HL-60/S4 treated with phorbol 12-myristate 13-acetate at 8.2 ng/mL for 4 days and 3 days (cell line): ENCODE measurements around the gene BDKRB1.

Experiments used
- in situ Hi-C: fragments of 300-500 bp; cut with MboI; formaldehyde crosslinking; loops from 2 replicates; pipeline ENCODE4 v1.15.0; 2022; ENCODE audit warnings: low sequenced_read_pairs

BDKRB1 gene

DNA sequence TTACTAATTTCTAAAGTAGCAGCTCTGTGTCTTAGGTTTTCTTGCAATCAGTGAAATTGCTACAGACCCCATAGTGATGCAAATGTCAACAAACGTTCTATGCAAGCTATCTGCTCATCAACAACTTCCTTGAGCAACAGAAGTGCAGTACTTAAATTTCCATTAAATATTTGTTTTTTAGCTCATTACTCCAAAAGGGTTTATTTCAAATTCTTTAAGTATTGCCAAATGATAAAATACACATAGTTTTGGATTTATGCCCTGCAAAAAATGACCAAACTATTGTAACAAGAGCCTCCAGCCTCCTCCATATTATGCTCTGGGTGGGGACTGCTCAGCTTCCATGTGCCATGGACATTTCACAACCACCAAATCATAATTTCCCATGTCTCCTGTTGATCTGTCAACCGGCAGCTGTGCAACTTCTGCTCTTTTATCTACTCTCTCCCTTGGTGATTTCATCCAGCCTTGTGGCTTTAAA is 4.4 kb downstream of the BDKRB1 start:
- in situ Hi-C loops: no loop called here

DNA sequence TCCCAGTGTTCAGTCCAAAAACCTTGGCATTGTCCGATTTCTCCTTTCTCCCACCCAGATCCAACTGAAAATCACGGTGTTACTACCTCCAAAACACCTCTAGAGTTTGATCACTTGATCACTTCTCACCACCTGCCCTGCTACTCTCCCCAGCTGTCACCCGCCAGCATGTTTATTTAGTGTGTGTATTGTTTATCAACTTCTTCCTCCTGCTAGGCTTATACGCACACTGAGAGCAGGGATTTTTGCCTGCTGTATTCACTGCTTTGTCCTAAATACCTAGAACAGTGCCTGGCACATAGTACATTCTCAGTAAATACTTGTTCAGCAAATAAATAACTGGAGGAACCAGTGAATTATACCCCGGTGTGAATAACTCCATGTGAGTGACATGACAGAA is 5.0 kb downstream of the BDKRB1 start:
- in situ Hi-C loops: no loop called here

DNA sequence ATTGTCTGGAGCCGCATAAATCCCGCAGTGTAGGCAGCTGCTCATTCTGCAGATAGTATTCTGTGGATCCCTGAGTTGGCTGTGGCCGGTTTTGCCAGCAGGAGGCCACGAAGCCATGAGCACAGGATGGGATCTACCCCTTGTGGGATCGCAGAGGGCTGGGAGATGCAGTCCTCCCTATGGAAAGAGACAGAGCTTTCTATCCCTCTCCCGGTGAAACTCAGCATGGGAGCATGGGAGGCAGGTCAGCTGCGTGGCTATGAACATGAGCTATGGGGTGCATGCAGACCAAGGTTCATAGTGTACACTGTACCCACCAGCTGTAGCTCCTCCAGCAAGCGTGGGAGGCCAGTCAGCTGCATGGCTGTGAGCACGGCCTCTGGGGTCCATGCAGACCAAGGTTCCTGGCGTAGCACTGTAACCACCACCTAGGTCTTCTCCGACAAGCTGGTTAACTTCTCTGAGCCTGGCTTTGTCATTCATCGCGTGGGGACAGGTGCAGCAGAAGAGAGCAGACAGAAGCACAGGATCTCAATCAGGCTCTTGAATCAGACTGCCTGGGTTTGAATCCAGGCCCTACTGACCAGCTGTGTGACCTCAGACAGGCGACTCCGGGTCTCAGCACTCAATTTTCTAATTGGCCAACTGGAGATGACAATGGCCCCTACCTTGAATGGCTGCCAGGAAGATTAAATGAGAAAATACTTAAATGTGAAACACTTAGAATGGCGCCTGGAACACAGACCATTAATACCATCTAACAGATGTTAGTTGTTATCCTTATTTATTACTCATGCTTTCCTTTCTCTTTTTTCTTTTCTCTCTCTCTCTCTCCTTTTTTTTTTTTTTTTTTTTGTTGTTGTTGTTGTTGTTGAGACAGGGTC is 6.0 kb downstream of the BDKRB1 start:
- in situ Hi-C loops: no loop called here

DNA sequence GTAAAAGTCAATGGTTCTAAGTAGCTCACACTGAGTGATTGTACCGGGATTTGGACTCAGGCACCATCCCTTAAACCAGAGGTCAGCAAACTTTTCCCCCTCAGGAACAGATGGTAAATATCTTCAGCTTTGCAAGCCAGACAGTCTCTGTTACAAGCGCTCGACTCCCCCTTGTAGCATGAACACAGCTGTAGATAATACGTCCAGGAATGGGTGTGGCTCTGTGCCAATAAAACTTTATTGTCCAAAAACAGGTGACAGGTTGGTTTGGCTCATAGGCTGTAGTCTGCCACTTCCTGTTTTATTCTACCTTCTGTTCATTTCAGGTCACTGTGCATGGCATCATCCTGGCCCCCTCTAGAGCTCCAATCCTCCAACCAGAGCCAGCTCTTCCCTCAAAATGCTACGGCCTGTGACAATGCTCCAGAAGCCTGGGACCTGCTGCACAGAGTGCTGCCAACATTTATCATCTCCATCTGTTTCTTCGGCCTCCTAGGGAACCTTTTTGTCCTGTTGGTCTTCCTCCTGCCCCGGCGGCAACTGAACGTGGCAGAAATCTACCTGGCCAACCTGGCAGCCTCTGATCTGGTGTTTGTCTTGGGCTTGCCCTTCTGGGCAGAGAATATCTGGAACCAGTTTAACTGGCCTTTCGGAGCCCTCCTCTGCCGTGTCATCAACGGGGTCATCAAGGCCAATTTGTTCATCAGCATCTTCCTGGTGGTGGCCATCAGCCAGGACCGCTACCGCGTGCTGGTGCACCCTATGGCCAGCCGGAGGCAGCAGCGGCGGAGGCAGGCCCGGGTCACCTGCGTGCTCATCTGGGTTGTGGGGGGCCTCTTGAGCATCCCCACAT is 7.6 kb downstream of the BDKRB1 start:
- in situ Hi-C loops: no loop called here

DNA sequence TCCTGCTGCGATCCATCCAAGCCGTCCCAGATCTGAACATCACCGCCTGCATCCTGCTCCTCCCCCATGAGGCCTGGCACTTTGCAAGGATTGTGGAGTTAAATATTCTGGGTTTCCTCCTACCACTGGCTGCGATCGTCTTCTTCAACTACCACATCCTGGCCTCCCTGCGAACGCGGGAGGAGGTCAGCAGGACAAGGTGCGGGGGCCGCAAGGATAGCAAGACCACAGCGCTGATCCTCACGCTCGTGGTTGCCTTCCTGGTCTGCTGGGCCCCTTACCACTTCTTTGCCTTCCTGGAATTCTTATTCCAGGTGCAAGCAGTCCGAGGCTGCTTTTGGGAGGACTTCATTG is 8.2 kb downstream of the BDKRB1 start:
- in situ Hi-C loops: no loop called here

DNA sequence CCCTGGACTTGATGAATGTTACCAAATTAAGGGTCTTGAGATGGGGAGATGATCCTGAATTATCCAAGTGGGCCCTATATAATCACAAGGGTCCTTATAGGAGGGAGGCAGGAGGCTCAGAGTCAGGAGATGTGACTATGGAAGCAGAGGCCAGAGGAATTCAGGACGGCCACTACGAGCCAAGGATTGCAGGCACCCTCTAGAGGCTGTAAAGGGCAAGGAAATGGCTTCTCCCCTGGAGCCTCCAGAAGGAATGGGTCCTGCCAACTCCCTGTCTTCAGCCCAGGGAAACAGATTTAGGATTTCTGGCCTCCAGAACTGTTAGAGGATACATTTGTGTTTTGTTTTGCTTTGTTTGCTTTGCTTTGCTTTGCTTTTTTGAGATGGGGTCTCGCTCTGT is 8.8 kb downstream of the BDKRB1 start:
- in situ Hi-C loops: no loop called here

DNA sequence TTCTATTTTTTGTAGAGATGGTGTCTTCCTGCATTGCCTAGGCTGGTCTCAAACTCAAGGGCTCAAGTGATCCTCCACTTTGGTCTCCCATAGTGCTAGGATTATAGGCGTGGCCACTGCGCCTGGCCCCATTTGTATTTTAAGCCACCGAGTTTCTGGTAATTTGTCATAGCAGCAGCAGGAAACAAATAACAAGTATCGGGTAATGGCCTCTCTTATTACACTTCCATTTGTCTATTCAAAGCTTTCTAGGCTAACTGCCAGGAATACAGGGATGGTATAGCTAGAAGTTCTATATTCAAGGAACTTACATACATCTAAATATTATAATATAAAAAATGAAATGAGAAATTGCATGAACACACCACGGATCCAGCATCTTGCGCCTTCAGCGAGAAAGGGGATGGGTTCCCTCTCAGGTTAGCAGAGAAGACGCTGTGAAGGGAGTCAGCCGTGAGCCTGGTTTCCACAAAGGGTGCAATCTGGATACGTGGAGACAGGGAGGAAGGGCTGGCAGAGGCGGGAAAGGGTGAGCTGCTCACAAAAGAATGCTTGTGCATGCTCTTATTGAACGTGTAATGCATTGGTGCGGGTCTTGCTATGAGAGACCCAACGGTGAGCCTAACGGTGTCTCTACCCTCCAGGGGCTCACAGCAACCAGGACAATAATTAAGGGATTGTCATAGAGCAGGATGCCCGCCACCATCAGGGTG is 9.5 kb downstream of the BDKRB1 start:
- in situ Hi-C loops: no loop called here

DNA sequence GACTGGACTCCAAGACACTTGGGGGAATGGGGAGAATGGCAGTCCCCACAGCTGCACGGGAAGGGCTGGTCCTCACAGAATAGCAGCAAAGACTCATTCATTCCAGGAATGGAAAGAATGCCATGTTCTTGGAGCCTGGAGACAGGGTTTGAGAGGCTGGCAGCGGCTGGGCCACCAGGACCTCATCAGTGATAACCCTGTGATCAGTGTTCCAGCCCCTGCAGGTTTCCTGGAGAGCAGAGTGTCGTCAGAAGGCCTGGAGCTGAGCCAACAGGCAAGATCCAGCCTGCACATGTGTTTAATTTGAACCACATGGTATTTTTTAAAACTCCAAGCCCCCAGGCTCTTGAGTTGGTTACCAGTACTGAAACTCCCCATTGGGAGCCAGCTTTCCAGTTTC is 11.3 kb downstream of the BDKRB1 start:
- in situ Hi-C loops: no loop called here

DNA sequence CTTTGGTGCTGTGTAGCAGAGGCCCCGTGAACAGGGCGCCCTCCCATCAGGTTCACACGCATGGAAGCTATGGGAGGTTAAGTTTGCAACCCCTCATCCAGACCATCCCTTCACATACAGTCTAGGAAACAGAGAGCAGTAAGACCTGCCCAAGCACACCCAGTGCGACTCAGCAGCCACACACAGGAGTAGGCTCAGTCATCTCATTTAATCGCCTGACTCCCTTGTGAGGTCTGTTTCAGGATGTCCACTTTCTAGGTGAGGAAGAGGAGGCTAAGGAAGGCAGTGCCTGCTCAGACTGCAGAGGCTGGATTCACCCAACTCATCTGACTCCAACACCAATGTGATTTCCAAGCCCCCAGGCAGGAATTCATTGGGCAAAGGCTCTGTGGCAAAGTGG is 11.9 kb downstream of the BDKRB1 start:
- in situ Hi-C loops: no loop called here

DNA sequence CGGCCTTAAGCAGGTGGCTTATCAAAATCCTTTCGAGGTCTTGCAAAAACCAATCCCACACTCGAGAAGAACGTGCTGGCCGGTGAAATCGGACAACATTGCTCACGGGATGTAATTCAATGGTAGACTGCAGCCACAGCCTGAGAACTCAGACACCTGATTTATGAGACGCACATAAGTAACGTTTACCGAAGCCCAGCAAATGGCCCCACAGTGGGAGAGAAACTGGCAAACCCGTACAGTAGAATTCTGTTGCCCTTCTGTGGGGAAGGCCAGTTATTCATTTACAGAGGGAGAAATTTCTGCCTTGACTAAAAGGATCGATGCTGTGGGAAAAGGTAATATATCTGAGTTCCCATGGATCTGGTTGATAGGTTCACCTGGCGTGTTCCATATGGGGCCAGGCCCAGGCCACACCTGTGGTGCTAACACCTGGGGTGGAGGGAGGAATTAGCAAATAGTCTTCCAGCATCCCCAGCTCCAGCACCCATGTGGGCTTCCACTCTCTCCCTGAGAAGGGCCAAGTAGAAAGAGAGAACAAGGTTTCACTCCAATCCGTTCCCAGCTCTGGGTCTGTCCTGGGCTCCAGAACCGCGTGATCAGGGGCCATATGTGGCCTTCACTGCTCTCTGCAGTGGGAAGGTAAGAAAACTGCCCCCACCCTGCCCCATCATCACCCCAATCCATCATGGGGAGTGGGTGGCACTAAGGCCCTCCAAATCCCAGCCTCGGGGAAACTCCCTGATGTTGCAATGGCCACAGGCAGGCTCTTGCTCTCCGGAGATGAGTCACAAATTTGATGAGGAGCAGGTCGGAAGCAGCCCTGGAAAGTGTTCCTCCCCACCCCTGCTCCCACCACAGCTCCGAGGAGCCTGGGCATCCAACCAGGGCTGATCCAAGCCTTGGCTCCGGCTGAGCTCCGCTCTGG is 12.7 kb downstream of the BDKRB1 start:
- in situ Hi-C loops: no loop called here

DNA sequence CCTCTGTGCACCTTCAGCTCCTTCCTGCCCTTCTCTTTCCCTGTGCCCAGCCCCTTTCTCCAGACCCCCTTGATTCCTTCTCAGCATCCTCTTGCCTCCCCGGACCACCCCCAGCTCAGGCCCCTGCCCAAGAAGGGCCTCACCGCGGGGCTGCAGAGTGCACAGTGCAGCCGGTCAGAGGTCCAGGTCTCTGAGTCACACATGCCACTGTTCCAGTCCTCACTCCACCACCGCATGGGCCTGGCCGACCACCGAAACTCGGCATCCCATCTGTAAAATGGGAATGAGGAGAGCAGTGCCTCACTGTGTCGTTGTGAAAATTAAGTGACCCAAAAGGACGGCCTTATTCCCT is 13.3 kb downstream of the BDKRB1 start:
- in situ Hi-C loops: no loop called here

DNA sequence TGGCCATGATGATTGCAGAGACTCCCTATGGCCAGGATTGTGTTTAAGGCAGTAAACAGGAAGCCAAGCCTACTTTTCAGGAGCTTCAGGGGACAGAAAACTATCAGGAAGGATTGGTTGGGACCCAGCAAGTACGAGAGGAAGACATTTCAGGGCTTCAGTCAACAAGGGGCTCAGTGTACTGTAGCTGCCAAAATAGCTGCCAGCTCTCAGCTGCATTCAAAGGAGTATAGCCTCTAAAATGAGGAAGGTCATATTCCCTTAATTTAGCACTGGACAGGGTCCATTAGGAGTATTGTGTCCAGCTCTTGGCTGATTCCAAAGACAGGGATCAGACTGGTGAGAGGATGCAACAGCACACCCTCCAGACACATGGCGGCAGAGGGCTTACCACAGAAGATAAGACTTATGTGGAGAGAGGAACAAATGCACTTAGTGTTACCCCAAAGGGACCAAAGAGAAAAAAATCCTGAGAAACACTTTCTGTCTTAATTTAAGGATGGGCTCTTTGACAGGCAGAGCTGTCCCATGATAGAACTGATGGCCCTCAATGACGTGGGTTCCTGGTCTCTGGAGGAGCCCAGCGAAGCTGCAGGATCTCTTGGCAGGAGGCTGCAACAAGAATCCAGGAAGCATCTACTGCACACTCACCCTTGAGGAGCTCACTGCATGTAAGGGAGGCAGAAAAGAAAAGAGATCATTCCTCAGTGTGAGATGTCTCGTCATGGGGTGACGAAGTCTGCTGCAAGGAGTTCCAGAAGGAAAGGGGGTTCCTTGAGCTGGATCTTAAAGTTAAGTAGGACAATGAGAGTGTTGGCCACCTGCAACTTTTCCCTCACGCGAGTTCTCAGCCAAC is 14.8 kb downstream of the BDKRB1 start:
- in situ Hi-C loops: no loop called here

DNA sequence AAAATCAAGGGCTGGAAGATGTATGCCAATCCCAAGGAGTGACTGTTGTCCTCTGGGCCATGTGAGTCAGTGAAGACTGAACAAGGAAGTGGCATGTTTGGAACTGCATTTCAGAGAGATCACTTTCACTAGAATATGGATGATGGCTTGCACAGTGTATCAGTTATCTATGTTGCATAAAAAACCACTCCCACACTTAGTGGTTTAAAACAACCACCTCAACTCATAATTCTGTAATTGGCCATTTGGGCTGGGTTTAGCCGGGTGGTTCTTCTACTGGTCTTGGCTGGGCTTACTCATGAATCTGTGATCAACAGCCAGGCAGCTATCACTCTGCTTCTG is 15.4 kb downstream of the BDKRB1 start:
- in situ Hi-C loops: no loop called here

DNA sequence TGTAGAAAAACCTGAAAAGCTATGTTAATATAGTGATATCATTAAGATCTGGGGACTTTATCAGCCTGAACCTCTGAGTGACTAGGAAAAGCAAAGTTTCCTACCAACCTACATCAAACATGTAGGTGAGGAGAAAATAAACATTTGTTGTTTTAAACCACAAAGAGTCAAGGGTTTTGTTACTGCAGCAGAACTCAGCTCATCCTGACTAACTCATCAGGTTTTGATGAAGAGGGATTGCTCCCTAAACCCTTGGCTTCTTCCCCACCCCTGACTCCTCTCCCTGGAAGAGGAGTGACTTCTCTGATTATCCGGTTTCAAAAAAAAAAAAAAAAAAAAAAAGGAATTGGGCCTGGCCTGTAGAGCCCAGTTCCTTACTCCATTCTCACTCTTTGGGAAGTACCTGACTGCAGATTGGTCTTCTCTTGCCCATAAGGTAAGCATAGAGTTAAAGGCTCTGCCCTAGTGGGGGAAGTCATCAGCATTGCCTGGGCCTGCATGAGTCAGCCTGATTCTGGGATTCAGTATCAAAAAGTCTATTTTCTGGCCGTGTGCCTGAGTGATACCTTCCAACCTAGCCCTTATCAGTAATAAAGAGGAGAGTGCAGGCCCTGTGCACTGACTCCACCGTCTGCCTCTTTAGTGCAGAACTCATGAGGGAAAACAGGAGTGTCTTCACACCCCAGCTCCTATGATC is 16.9 kb downstream of the BDKRB1 start:
- in situ Hi-C loops: no loop called here

DNA sequence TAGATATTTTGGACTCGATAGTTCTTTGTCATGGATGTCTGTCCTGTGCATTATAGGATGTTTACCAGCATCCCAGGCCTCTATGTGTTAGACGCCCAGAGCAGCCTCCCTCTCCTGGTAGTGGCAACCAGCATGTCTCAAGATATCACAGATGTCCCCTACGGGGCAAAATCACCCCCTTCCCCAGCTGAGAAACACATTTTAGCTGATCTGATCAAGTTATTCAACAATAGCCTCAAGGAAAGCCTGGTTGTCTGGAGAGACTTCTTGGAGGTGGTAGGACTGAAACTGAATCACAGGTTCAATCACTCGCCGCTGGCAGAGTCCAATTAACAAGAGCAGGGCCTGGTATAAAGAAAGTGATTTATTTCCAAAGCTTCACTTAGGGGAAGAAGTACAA is 17.6 kb downstream of the BDKRB1 start:
- in situ Hi-C loops: no loop called here

DNA sequence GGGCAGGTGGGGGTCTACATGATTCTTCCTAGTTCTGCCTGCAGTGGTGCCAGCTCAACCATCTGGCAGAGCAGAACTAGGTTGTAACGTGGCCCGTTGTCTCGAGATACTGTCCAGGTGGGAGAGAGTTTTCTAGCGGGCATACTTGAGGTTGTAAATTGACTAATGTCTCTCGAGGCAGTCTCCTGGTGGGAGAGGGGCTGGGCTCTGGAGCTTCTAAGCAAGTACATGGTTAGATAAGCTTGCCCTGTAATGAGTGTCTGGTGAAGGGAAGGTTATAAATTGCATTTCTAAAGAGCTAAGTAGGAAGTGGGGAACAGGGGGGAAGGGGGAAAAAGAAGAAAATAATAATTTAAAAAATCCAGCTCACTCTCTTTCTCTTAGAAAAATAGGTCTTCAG is 18.1 kb downstream of the BDKRB1 start:
- in situ Hi-C loops: no loop called here

DNA sequence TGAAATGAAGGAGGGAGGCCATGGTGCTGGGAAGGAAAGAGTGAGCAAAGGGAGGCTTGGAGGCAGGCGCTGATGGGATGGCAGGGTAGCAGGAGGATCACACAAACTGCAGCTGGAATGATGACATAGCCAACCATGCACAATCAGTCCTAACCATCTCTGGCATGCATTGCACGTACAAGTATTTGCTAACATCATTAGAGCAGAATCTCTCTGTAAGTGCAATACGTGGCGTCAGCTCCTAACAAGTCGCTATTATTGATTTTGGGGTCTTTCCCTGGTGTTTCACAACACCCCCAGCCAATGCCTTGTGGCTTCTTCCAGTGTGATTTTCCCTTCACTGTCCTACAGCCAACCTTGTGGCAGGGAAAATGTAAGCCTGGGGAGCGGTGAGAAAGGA is 18.5 kb downstream of the BDKRB1 start:
- in situ Hi-C loops: no loop called here

DNA sequence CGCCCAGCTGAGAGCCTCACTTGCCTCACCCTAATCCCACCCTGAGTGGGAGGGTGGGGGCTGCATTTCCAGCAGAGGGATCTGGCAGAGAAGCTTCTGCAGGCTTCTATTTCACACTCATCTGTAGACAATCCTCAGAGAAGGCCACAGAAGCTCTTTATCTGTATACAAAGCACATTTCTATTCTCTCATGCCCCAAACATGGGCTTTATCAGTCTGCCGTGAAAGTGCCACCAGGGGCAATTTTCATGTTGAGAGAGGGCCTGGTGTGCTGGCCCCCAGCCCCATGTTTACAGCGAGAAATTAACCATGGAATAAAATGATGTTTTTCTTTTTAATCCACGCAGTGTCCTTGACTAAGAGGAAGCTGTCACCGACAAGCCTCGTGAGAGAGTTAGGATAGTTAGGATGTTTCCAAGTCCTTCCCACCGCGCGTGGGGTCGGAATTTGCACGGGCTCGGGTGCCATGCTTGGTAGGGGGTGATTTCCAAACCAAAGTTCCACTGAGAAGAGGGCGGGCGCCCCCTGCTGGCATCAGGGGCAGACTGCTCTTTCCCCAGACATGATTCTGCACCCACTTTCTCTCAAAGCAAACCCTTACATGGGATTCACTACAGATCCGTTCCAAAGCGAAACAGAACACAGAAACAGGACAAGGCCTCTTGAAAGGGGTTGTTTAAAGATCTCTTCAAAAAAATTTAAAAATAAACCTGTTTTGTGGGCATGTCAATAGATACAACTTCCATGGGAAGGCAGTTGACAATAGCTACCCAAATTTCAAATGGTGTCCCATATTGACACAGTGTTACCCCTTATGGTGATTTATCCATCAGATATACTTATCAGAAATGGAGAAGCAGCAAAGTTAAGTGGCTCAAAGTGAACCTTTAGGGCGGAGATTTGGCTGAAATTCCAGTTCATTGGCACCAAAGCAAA is 19.4 kb downstream of the BDKRB1 start:
- in situ Hi-C loops: no loop called here
